HG03066 (cell line): ENCODE data around the gene CNNM2.
"Not testable (repeated sequence)": the region's sequence is repeated elsewhere in the genome, so short reads cannot be mapped to it uniquely, and the experiment has no call there.

Source experiments
- ATAC-seq: cut with Tn5 transposase; IDR thresholded peaks from one replicate; pipeline ENCODE4 v1.9.1; 2021; ENCODE audit warnings: low read depth; ENCODE audit not compliant: unreplicated experiment

The CNNM2 gene

DNA sequence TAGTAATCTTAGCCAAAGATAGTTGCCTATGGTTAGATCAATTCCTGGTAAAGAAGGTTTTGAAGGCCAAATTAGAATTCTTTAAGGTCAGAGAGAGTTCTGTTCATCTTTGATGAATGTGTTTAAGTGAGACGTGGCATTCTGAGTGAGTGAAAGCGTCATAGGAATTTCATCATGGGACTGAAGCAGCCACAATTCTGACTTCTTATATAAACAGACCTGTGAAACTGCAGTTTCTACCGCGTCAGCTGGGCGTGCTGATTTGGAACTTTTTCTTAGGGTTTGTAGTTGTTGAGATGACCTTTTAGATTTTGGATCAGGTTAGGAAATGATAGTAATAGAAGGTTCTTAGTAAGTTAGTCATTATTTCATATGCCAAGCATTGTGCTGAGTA, 103.8 kb downstream of the CNNM2 start:
- no peak for ATAC-seq

GRCh38 chr10:103025696-103026095, 107.6 kb downstream of the CNNM2 start:
- no peak for ATAC-seq

DNA sequence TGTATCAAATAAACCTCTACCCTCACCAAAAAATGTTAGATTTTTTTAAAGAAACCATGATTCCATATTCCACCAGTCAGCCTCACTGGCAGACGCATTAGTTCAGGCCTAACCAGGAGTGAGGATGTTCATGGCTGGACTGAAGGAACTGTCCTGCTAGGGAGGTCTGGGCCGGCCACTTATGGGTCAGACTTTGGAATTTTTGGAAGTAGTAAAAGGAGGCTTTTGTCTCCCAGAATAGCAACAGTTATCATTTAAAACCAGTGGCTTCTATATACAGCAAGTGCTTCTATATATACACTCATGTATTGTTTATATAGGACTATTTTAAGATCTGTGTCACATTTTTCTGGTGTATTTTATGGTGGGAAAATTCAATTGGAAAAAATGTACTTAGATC, 120.5 kb downstream of the CNNM2 start:
- no peak for ATAC-seq

DNA sequence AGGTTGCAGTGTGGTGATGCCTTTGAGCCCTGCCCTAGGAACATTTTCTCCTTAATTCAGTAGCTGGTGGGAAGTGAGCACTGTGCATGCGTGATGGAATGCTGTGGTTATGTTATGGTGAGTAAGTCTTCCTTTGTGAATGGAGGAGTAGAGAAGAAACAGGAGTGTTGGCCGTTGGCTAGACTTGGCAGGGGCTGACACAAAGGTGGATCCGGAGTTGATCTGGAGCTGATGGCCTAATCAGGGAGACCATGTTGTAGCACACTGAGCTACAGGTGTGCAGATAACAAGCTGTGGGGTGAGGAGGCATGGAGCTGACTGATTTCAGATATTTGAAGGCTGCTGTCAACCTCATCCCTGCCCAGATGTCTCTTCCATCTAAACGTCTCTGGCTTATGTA, 122.3 kb downstream of the CNNM2 start:
- ATAC-seq = no peak

GRCh38 chr10:103041391-103041790, 123.3 kb downstream of the CNNM2 start:
- no peak for ATAC-seq

DNA sequence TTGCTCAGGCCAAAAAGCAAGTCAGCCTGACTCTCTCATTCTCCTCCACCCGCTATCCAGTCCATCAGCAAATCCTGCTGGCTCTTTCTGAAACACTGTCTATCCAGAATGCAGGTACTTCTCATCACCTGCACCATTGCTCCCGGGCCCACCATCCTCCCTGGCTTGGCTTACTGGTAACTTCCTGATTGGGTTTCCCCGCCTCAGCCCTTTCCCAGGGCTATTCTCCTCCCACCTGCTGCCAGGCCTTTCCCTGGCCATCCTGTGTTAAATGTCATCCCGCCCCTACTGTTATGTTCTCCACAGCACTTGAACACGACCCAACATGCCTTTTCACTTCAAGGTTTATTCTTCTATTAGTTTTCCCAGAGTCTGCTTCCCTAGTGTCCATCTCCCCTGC, 124.0 kb downstream of the CNNM2 start:
- ATAC-seq = no peak

DNA sequence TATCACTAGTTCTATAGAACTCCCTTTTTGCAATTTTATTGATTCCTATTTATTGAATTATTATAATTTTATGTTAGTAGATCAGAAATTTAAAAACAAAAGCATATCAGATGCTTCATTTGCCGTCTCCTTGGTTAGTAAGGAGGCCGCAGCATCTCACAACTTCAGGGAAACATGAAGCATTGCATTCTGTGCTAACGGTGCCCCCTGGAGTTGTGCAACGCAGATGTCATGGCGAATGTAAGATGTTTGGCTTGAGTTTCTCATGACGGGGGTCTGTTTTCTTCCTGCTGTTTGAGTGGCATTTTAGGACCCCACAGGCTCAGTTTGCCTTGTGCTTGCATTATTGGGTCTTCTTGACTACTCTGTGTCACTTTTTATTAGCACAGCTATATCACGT, 124.8 kb downstream of the CNNM2 start:
- no peak for ATAC-seq

- ATAC-seq = no peak
These were observed 126.9 kb downstream of the CNNM2 start for GRCh38 chr10:103044942-103045489.

DNA sequence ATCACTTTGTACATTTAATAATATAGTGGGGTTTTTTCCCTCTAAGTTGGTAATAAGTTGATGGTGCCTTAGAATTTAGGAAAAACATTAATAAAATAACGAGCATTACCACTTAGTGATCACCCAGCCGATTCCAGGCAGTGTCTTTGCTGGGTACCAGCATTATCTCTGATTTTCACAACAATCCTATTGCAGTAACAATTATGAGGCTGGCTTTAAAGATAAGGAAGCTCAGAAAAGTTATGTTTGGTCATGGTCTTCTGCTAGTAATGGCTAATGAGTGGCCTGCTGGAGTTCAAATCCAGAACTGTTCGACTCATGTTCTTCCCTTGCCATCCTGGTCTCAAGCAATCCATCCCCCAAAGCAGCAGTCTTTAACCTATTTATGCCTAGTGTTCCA, 127.9 kb downstream of the CNNM2 start:
- no peak for ATAC-seq

GRCh38 chr10:103047381-103047780, 129.3 kb downstream of the CNNM2 start:
- no peak for ATAC-seq

GRCh38 chr10:103049237-103049636, 131.1 kb downstream of the CNNM2 start:
- ATAC-seq = no peak

DNA sequence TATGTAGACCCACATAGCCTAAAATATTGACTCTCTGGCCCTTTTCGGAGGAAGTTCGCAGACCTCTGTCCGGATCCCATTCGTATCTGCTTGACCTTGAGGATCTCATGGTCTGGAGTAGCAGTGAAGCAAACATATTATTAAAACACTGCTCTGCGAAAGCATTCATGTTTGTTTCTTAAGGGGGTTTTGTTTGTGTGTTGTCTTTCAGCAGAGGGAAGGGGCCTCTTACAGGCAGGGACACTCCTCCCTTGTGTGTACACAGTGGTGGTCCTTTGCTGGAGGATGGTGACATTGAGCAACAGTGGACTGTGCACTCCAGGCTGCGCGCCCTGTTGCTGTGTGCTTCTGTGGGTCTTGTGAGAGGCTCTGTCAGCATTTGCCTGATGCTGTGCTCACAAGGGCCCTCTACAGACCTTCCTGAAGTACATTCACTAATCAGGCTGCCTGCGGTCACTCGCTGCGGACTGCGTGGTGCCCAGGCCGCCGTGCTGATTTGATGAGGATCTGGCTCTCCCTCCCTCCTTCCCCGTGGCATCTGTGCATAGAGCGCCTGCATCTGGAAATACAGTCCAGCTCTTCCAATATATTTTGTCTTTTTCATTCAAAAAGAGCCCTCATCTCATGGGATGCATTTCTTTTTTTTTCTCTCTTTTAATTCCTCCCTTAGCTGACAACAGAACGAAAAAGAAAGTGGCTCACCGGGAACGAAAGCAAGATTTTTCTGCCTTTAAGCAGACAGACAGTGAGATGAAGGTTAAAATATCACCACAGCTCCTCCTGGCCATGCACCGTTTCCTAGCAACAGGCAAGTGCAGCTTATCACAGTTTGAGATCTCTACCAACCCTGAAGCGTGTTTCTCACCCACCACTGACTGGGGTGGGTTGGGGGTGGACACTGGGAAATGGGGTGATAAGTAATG, 135.8 kb downstream of the CNNM2 start:
- ATAC-seq = peak; percentile 88

GRCh38 chr10:103054621-103055020, 136.5 kb downstream of the CNNM2 start:
- no peak for ATAC-seq

DNA sequence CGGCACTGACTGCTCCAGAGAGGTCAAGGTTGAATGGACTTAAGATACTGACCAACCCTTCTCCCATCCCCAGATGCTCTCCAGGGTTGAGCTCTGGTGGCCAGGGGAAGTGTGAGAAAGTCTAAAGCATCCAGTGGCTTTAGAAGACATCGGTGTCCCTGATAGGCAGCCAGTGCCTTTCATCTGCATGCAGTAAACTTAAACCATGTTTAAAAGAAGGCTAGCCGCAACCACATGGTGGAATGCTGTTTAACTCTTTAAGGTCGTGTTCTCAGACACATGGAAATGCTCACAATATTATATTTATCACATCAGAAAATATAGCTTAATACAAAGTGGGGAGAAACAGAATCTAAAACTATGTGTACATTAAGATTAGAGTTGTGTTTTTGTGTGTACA, 137.0 kb downstream of the CNNM2 start:
- ATAC-seq = no peak

DNA sequence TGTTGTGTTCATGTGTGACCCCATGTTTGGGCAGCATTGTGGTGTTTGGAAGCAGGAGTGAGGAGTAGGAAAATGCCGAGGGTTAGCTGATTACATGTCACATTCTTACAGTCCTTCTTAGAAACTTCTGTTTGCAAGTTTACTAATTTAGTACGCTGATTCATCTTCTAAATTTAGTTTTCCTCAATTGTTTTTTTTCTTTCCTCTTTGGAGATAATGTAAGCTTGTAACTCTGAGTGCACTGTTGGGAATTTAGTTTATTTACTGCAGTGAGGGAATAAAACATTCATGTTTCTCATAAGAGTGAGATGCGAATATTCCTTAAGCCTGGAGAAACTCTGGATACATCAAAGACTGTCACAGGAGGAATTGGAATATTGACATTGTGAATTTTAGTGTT, 139.9 kb downstream of the CNNM2 start:
- ATAC-seq = no peak

- no peak for ATAC-seq
These were observed 142.5 kb downstream of the CNNM2 start for GRCh38 chr10:103060575-103060974.

DNA sequence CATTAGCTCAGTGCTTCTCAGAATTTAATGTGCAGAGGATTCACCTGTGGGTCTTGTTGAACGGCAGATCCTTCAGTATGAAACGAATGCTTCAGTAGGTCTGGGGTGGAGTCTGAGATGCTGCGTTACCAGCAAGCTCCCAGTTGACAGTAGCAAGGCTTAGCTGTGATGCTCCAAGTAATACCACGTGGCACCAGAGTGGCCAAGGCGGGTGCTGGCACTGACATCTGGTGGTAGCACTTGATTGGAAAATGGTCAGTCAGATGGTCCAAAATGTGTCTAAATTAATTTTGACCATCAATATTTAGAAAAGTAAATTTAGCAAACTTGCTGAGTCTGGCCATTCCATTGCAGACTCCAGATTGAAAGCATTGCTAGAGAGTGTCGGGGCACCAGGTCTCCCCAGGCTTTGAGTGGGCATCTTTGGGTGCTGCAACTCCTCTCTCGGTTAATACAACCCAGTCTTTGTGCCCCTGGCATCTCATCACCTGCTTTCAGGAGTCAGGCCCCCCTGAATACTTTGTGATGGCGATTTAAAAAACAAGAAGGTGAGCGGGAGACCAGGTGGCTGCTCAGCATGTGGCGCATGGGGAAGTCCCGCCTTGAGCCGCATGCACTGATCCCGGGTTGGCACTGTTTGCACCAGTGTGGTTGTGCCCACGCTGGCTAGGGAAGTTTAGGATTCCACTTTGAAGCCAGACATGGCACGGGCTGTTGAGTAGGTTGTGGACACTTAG, 144.9 kb downstream of the CNNM2 start:
- ATAC-seq = no peak

GRCh38 chr10:103064956-103065355, 146.9 kb downstream of the CNNM2 start:
- ATAC-seq = no peak

- no peak for ATAC-seq
These were observed 148.3 kb downstream of the CNNM2 start for GRCh38 chr10:103066141-103067098.

- ATAC-seq = not testable (repeated sequence)
These were observed 149.0 kb downstream of the CNNM2 start for GRCh38 chr10:103067099-103067477.
